Trophoblast cell (in vitro differentiated cells and primary cell): ENCODE measurements around the gene ZNF217.
"Not testable (repeated sequence)": the region's sequence is repeated elsewhere in the genome, so short reads cannot be mapped to it uniquely, and the experiment has no call there.

Experiments
- DNase-seq, 2 donors: peaks; one replicate each; pipeline ENCODE4 v3.0.0-alpha.2; 2016
- H2AFZ ChIP-seq: 2 replicates; pipeline ENCODE4 v1.6.1; 2013; ENCODE audit warnings: low read length, moderate library complexity, mild to moderate bottlenecking; ENCODE audit not compliant: insufficient read depth, poor library complexity
- H2AK5ac ChIP-seq: 2 replicates; pipeline ENCODE4 v1.6.1; 2013; ENCODE audit warnings: mild to moderate bottlenecking, low read length
- H2BK120ac ChIP-seq: 2 replicates; pipeline ENCODE4 v1.6.1; 2013; ENCODE audit warnings: low read length, mild to moderate bottlenecking, moderate library complexity; ENCODE audit not compliant: insufficient read depth, poor library complexity
- H2BK12ac ChIP-seq: 2 replicates; pipeline ENCODE4 v1.6.1; 2013; ENCODE audit warnings: mild to moderate bottlenecking, low read length, moderate library complexity
- H2BK5ac ChIP-seq: 2 replicates; pipeline ENCODE4 v1.6.1; 2013; ENCODE audit warnings: low read length, low read depth, moderate library complexity, mild to moderate bottlenecking; ENCODE audit not compliant: poor library complexity
- H3K14ac ChIP-seq: 2 replicates; pipeline ENCODE4 v1.6.1; 2013; ENCODE audit warnings: mild to moderate bottlenecking, low read length
- H3K18ac ChIP-seq: 2 replicates; pipeline ENCODE4 v1.6.1; 2013; ENCODE audit warnings: mild to moderate bottlenecking, low read length
- H3K23ac ChIP-seq: 2 replicates; pipeline ENCODE4 v1.6.1; 2013; ENCODE audit warnings: low read length
- H3K27ac ChIP-seq: 2 replicates; pipeline ENCODE4 v1.5.1; 2013; ENCODE audit warnings: low read depth, mild to moderate bottlenecking, inconsistent platforms, low read length, moderate library complexity
- H3K27me3 ChIP-seq: 2 replicates; pipeline ENCODE4 v1.6.1; 2013; ENCODE audit warnings: inconsistent platforms, mild to moderate bottlenecking, low read length, moderate library complexity; ENCODE audit not compliant: insufficient read depth
- H3K36me3 ChIP-seq, 2 experiments: 1 replicate in 1 of 2; 2 replicates in 1 of 2; pipeline ENCODE4 v1.6.1; 2013; ENCODE audit warnings: low read length in 2 of 2, mild to moderate bottlenecking in 2 of 2, moderate library complexity in 1 of 2; ENCODE audit not compliant: insufficient read depth in 2 of 2, control insufficient read depth in 1 of 2
- H3K4ac ChIP-seq: 2 replicates; pipeline ENCODE4 v1.6.1; 2013; ENCODE audit warnings: low read depth, mild to moderate bottlenecking, low read length, moderate library complexity
- H3K4me1 ChIP-seq, 2 experiments: 1 replicate in 1 of 2; 2 replicates in 1 of 2; pipeline ENCODE4 v1.6.1; 2013; ENCODE audit warnings: low read length in 2 of 2, mild to moderate bottlenecking in 2 of 2, moderate library complexity in 1 of 2; ENCODE audit not compliant: insufficient read depth in 2 of 2, control insufficient read depth in 1 of 2
- H3K4me2 ChIP-seq: 2 replicates; pipeline ENCODE4 v1.6.1; 2013; ENCODE audit warnings: inconsistent platforms, mild to moderate bottlenecking, low read length, moderate library complexity
- H3K4me3 ChIP-seq: 2 replicates; pipeline ENCODE4 v1.5.1; 2013; ENCODE audit warnings: mild to moderate bottlenecking, low read depth, low read length, inconsistent platforms
- H3K79me1 ChIP-seq: one replicate; pipeline ENCODE4 v1.6.1; 2013; ENCODE audit warnings: low read length
- H3K79me2 ChIP-seq: 2 replicates; pipeline ENCODE4 v1.6.1; 2013; ENCODE audit warnings: low read length, mild to moderate bottlenecking; ENCODE audit not compliant: control insufficient read depth, insufficient read depth, poor library complexity
- H3K9ac ChIP-seq: 2 replicates; pipeline ENCODE4 v1.6.1; 2013; ENCODE audit warnings: mild to moderate bottlenecking, low read length
- H3K9me3 ChIP-seq: 2 replicates; pipeline ENCODE4 v1.6.1; 2013; ENCODE audit warnings: low read depth, mild to moderate bottlenecking, control low read depth, inconsistent platforms, low read length; ENCODE audit not compliant: insufficient read depth
- H4K12ac ChIP-seq: 2 replicates; pipeline ENCODE4 v1.6.1; 2013; ENCODE audit warnings: low read depth, mild to moderate bottlenecking, low read length, moderate library complexity
- H4K8ac ChIP-seq: 2 replicates; pipeline ENCODE4 v1.6.1; 2013; ENCODE audit warnings: low read depth, mild to moderate bottlenecking, low read length, moderate library complexity
- H4K91ac ChIP-seq: one replicate; pipeline ENCODE4 v1.6.1; 2013; ENCODE audit warnings: low read depth, mild to moderate bottlenecking, low read length, moderate library complexity
- WGBS: extraction: QIAGEN DNeasy Blood & Tissue Kit; methylation state at CpG from one replicate; pipeline ENCODE4 v1.1.7; 2013; ENCODE audit warnings: missing lambda C conversion rate; ENCODE audit not compliant: insufficient read length, insufficient coverage; ENCODE audit errors: extremely low coverage; 5-methylcytosine and 5-hydroxymethylcytosine counted together

ZNF217 gene

DNA sequence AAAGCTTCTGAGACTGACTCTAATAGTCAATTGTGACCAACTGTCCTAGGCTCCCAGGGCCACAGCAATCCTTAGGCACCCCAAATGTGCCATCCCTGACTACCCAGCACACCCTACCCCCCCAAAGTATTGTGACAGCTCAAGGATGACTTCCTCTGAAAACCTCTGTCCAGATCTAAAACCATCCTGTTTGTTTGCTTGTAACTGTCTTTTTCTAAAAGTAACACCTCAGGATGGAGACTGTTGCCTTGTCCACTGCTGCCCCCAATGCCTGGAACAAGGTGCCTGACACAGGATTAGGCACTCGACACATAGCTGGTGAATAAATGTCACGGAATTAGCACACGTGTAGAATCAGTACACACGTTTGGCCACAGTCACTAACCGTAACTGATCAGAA lies 7.7 kb downstream of the ZNF217 start:
- H4K12ac ChIP-seq, H3K27ac ChIP-seq, H3K23ac ChIP-seq, H2AFZ ChIP-seq, H3K4me3 ChIP-seq, H2BK5ac ChIP-seq, H3K9me3 ChIP-seq, H3K79me1 ChIP-seq, H2AK5ac ChIP-seq, H2BK120ac ChIP-seq, H3K27me3 ChIP-seq, H4K8ac ChIP-seq, H4K91ac ChIP-seq, H3K9ac ChIP-seq, H3K18ac ChIP-seq, DNase-seq, H3K4me2 ChIP-seq, H2BK12ac ChIP-seq, H3K4me1 ChIP-seq, H3K14ac ChIP-seq: not testable (repeated sequence)
- Histone ChIP-seq H3K36me3 (peaks cover 15 to 18% of the 10 kb centered on the region in 2 experiments), H3K4ac (peak overlapping the region; percentile 91), H3K79me2 (peaks cover 22% of the 10 kb centered on the region)
- WGBS: no CpG with 5 or more reads among the region's 5 CpGs

- H2AK5ac ChIP-seq, H3K9me3 ChIP-seq, H2AFZ ChIP-seq, H3K4me2 ChIP-seq, H2BK120ac ChIP-seq, H4K8ac ChIP-seq, H2BK12ac ChIP-seq, H2BK5ac ChIP-seq, H3K14ac ChIP-seq, H4K12ac ChIP-seq, DNase-seq, H3K9ac ChIP-seq, H3K27me3 ChIP-seq, H4K91ac ChIP-seq, H3K79me1 ChIP-seq, H3K4me3 ChIP-seq, H3K23ac ChIP-seq, H3K18ac ChIP-seq, H3K4me1 ChIP-seq, H3K27ac ChIP-seq: not testable (repeated sequence)
- peaks cover 28% of the 10 kb centered on the region for H3K79me2 ChIP-seq
- peaks cover 17 to 25% of the 10 kb centered on the region in 2 experiments for H3K36me3 ChIP-seq
- WGBS: no CpG with 5 or more reads among the region's 6 CpGs
- H3K4ac ChIP-seq: peak overlapping the region; percentile 81
Observed at GRCh38 chr20:53585004-53585569, 8.6 kb downstream of the ZNF217 start.

- not testable (repeated sequence) for H4K8ac ChIP-seq, H3K4ac ChIP-seq, H2BK120ac ChIP-seq, H3K4me1 ChIP-seq, H2BK5ac ChIP-seq, H3K4me3 ChIP-seq, DNase-seq, H3K27me3 ChIP-seq, H3K79me1 ChIP-seq, H2AFZ ChIP-seq, H3K27ac ChIP-seq, H3K23ac ChIP-seq, H4K91ac ChIP-seq, H3K9ac ChIP-seq, H2AK5ac ChIP-seq, H2BK12ac ChIP-seq, H3K14ac ChIP-seq, H3K9me3 ChIP-seq, H4K12ac ChIP-seq, H3K18ac ChIP-seq, H3K4me2 ChIP-seq
- peaks cover 19 to 29% of the 10 kb centered on the region in 2 experiments for H3K36me3 ChIP-seq
- H3K79me2 ChIP-seq: peaks cover 28% of the 10 kb centered on the region
- WGBS: no CpG with 5 or more reads among the region's 3 CpGs
Observed at GRCh38 chr20:53584550-53584913, 9.1 kb downstream of the ZNF217 start.

GRCh38 chr20:53583660-53584549 lies 9.7 kb downstream of the ZNF217 start:
- H3K14ac ChIP-seq, H3K23ac ChIP-seq, H3K9me3 ChIP-seq, H2BK120ac ChIP-seq, H3K4me2 ChIP-seq, H3K18ac ChIP-seq, H3K4ac ChIP-seq, H3K9ac ChIP-seq, H3K79me1 ChIP-seq, H3K27me3 ChIP-seq, H3K4me3 ChIP-seq, H4K8ac ChIP-seq, H3K27ac ChIP-seq, H2BK5ac ChIP-seq, H4K91ac ChIP-seq, DNase-seq, H2AFZ ChIP-seq, H2BK12ac ChIP-seq, H2AK5ac ChIP-seq, H3K4me1 ChIP-seq, H4K12ac ChIP-seq: not testable (repeated sequence)
- H3K79me2 ChIP-seq: peaks cover 28% of the 10 kb centered on the region
- H3K36me3 ChIP-seq: peaks cover 19 to 30% of the 10 kb centered on the region in 2 experiments
- no CpG with 5 or more reads among the region's 3 CpGs for WGBS
